ENCODE measurements around the gene GLCCI1. TPM values are rescaled to one million over a fixed set of nuclear protein-coding genes. Genes with fewer than 3 reads are reported as not detected.
A peak's percentile ranks its signal among the peaks of the same experiment; 100 is the strongest.

GLCCI1 gene
- total RNA-seq, 4 donors from 2014 or later = 1.5 to 9.9 (median 5.6) TPM

GRCh38 chr7:8018961-8019360, 50.4 kb downstream of the GLCCI1 start:
- peaks cover 0 to 7% (median 0%) of the 10 kb centered on the region in 3 donors for H3K36me3 ChIP-seq
- intact Hi-C loops (cut with DNase I) = no loop called here
- H3K27ac ChIP-seq = no peak overlapping the region
- no peaks in the 10 kb centered on the region for H3K9me3 ChIP-seq
- TF ChIP-seq, protein P1, sequence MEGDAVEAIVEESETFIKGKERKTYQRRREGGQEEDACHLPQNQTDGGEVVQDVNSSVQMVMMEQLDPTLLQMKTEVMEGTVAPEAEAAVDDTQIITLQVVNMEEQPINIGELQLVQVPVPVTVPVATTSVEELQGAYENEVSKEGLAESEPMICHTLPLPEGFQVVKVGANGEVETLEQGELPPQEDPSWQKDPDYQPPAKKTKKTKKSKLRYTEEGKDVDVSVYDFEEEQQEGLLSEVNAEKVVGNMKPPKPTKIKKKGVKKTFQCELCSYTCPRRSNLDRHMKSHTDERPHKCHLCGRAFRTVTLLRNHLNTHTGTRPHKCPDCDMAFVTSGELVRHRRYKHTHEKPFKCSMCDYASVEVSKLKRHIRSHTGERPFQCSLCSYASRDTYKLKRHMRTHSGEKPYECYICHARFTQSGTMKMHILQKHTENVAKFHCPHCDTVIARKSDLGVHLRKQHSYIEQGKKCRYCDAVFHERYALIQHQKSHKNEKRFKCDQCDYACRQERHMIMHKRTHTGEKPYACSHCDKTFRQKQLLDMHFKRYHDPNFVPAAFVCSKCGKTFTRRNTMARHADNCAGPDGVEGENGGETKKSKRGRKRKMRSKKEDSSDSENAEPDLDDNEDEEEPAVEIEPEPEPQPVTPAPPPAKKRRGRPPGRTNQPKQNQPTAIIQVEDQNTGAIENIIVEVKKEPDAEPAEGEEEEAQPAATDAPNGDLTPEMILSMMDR (IDR thresholded peaks at IDR 0.05) = no peak
- TF ChIP-seq POLR2A (IDR thresholded peaks at IDR 0.05) = no peak
- 79 to 92% methylated on average over 1 of the region's 1 CpG for WGBS, 2 donors
- H3K27me3 ChIP-seq = no peaks in the 10 kb centered on the region
- DNase-seq = no peak
- no peak overlapping the region for H3K4me3 ChIP-seq
- H3K4me1 ChIP-seq = peaks cover 0 to 8% (median 0%) of the 10 kb centered on the region in 3 donors

DNA sequence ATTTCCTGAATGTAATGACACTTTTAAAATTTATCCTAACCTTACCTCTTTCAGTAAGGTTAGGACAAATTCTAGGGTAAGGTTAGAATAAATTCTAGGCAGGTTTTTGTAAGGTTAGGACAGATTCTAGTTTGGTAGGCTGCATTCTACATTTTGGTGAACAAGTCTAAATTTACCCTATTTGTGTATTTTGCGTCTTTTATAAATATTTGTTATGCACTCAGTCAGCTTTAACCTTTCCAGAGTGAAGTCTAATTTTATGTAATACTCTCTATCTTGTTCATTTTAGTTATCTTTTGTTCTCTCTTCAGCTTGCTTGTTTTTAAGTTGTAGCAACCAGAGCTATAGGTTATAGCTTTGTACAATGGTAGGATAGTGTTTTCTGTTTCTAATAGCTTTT, 54.0 kb downstream of the GLCCI1 start:
- 39 to 97% methylated on average over 1 of the region's 1 CpG for WGBS, 2 donors
- intact Hi-C loops (cut with DNase I) = no loop called here
- Histone ChIP-seq H3K4me3 (no peak overlapping the region), H3K9me3 (peaks cover 0 to 19% (median 0%) of the 10 kb centered on the region in 3 donors), H3K36me3 (peaks cover 0 to 35% (median 0%) of the 10 kb centered on the region in 3 donors), H3K4me1 (no peaks in the 10 kb centered on the region), H3K27me3 (no peaks in the 10 kb centered on the region), H3K27ac (no peak overlapping the region)
- TF ChIP-seq, protein P1 (IDR thresholded peaks at IDR 0.05) = no peak
- TF ChIP-seq POLR2A (IDR thresholded peaks at IDR 0.05) = no peak
- DNase-seq = no peak

DNA sequence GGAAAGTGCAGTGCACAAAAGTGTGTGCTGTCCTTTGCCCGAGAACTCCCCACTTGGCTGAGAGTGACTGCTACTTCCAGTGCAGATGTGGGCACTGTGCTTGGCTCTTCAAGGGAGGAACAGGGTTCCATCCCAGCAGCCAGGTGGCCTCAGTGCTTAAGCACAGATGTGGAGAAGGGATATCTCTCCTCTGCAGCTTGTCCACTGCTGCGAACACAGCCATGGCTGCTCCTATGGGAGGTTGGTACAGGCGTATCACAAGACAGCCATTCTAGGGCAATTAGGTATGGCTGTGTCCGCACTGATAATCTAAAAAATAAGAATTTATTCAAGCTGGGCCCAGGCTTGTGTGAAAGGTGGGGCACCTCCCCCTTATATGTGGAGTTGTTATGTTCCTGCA, 66.6 kb downstream of the GLCCI1 start:
- Histone ChIP-seq H3K27ac (peak overlapping the region in 1 of 4 donors; percentile 7), H3K27me3 (no peaks in the 10 kb centered on the region), H3K36me3 (peaks cover 0 to 10% (median 0%) of the 10 kb centered on the region in 3 donors), H3K4me3 (no peak overlapping the region), H3K4me1 (peaks cover 0 to 6% (median 0%) of the 10 kb centered on the region in 3 donors), H3K9me3 (no peaks in the 10 kb centered on the region)
- intact Hi-C loops (cut with DNase I) = no loop called here
- WGBS, 2 donors = 90 to 96% methylated on average over 3 to 4 of the region's 4 CpGs
- DNase-seq = no peak
- TF ChIP-seq, protein P1 (IDR thresholded peaks at IDR 0.05) = no peak
- TF ChIP-seq POLR2A (IDR thresholded peaks at IDR 0.05) = no peak

- Histone ChIP-seq H3K27ac (peak overlapping the region in 1 of 4 donors; percentile 7), H3K36me3 (peaks cover 0 to 10% (median 0%) of the 10 kb centered on the region in 3 donors), H3K4me1 (peaks cover 0 to 6% (median 0%) of the 10 kb centered on the region in 3 donors), H3K4me3 (no peak overlapping the region), H3K27me3 (no peaks in the 10 kb centered on the region), H3K9me3 (no peaks in the 10 kb centered on the region)
- TF ChIP-seq, protein P1 (IDR thresholded peaks at IDR 0.05) = peak in 5 of 6 experiments; percentile 4 to 61 (median 26)
- TF ChIP-seq POLR2A (IDR thresholded peaks at IDR 0.05) = no peak
- WGBS, 2 donors = 83% methylated on average over 2 of the region's 2 CpGs; no CpG with 5 or more reads in 1 of the 2 donors
- intact Hi-C loops (cut with DNase I) = no loop called here
- DNase-seq = no peak
These were observed 67.3 kb downstream of the GLCCI1 start for GRCh38 chr7:8035647-8036518.

DNA sequence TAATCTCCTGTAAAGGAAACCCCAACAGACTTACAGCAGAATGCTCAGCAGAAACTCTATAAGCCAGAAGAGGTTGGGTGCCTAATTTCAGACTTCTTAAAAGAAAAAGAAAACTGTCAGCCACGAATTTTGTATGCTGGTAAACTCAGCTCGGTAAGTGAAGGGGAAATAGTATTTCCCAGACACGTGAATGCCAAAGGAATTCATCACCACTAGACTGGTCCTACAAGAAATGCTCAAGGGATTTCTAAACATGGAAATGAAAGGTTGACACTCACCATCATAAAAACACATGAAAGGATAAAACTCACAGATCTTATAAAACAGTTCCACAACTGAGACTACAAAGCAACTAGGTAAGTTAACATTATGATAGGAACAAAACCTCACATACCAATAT, 68.6 kb downstream of the GLCCI1 start:
- H3K9me3 ChIP-seq = no peaks in the 10 kb centered on the region
- no peaks in the 10 kb centered on the region for H3K27me3 ChIP-seq
- H3K27ac ChIP-seq = no peak overlapping the region
- TF ChIP-seq, protein P1 (IDR thresholded peaks at IDR 0.05) = no peak
- TF ChIP-seq POLR2A (IDR thresholded peaks at IDR 0.05) = no peak
- 79 to 81% methylated on average over 3 of the region's 3 CpGs for WGBS, 2 donors
- no peak for DNase-seq
- H3K36me3 ChIP-seq = peaks cover 0 to 10% (median 0%) of the 10 kb centered on the region in 3 donors
- H3K4me1 ChIP-seq = peaks cover 0 to 6% (median 0%) of the 10 kb centered on the region in 3 donors
- intact Hi-C loops (cut with DNase I) = no loop called here
- no peak overlapping the region for H3K4me3 ChIP-seq

Data from esophagus squamous epithelium (tissue), 5 donors.